K562 (cell line): Measurements from ENCODE around the gene SCAPER.

Source experiments
- BRD4 ChIP-seq: fragments of 200-600 bp; sonication (generic); IDR thresholded peaks from 2 replicates; pipeline ENCODE4 v1.6.1; 2017; ENCODE audit warnings: inconsistent platforms
- CBX5 ChIP-seq: IDR thresholded peaks from 2 replicates; pipeline ENCODE4 v1.6.1; 2014; ENCODE audit warnings: low read depth, borderline replicate concordance
- GTF2F1 ChIP-seq: IDR thresholded peaks from 2 replicates; pipeline ENCODE4 v1.6.1; 2011; ENCODE audit warnings: low read depth, low read length, improper control_type of control experiment
- HDAC6 ChIP-seq: IDR thresholded peaks from 2 replicates; pipeline ENCODE4 v1.6.1; 2012; ENCODE audit warnings: low read depth, mild to moderate bottlenecking, control low read depth, inconsistent platforms, low read length, moderate library complexity
- HIVEP1 ChIP-seq: fragments of 250-450 bp; sonication (Bioruptor Pico); IDR thresholded peaks from 2 replicates; pipeline ENCODE4 v1.4.0; 2020; ENCODE audit warnings: mild to moderate bottlenecking
- HLTF ChIP-seq: fragments of 450-650 bp; IDR thresholded peaks from 2 replicates; pipeline ENCODE4 v1.6.1; 2016
- LCOR ChIP-seq: sonication (generic); formaldehyde crosslinking; IDR thresholded peaks from 2 replicates; pipeline ENCODE4 v1.8.0; 2022; ENCODE audit warnings: mild to moderate bottlenecking, missing genetic modification reagents
- MAFF ChIP-seq: IDR thresholded peaks from 2 replicates; pipeline ENCODE4 v1.6.1; 2012; ENCODE audit warnings: low read length, improper control_type of control experiment
- PCBP2 ChIP-seq: fragments of 200-400 bp; formaldehyde crosslinking; IDR thresholded peaks from 2 replicates; pipeline ENCODE4 v1.6.1; 2018; ENCODE audit warnings: low read length, low read depth, mild to moderate bottlenecking, moderate library complexity; ENCODE audit not compliant: poor library complexity, severe bottlenecking
- SP1 ChIP-seq: sonication (generic); formaldehyde crosslinking; IDR thresholded peaks from 2 replicates; pipeline ENCODE4 v1.8.1; 2022; ENCODE audit warnings: mild to moderate bottlenecking, missing genetic modification reagents
- TF ChIP-seq, protein P1 (sequence below), 3 experiments: IDR thresholded peaks in 2 of 3; conservative IDR thresholded peaks in 1 of 3; 2 replicates each; pipeline ENCODE4 v1.5.1; 2011 to 2012; ENCODE audit warnings: low read length in 3 of 3, mild to moderate bottlenecking in 3 of 3, control low read depth in 2 of 3, improper control_type of control experiment in 1 of 3, inconsistent platforms in 1 of 3, low read depth in 1 of 3, mixed read lengths in 1 of 3, moderate library complexity in 1 of 3; ENCODE audit not compliant: insufficient read depth in 2 of 3

DNA sequence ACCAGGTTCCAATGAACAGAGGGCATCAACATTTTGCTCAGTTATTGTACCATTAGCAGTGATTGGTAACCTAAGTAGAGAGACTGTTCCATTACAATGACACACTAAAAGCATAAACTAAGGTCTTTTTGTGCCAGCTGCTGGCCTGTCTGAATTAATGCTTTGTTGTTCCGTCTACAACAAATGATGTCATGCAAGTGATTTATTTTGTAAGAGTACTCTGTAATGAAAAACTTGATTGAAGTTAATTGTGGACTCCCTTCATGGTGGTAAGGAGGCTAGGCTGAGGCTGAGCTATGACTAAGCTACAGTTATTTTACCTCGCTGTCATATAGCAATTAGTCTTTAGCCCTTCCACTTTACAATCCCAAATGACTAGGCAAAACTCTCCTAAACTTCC, 49.6 kb upstream of the SCAPER start:
- TF ChIP-seq HIVEP1 (CRISPR knock-in tag) = no peak
- TF ChIP-seq CBX5 = no peak
- no peak for TF ChIP-seq HDAC6
- no peak for TF ChIP-seq PCBP2
- no peak for TF ChIP-seq HLTF
- TF ChIP-seq, protein P1, sequence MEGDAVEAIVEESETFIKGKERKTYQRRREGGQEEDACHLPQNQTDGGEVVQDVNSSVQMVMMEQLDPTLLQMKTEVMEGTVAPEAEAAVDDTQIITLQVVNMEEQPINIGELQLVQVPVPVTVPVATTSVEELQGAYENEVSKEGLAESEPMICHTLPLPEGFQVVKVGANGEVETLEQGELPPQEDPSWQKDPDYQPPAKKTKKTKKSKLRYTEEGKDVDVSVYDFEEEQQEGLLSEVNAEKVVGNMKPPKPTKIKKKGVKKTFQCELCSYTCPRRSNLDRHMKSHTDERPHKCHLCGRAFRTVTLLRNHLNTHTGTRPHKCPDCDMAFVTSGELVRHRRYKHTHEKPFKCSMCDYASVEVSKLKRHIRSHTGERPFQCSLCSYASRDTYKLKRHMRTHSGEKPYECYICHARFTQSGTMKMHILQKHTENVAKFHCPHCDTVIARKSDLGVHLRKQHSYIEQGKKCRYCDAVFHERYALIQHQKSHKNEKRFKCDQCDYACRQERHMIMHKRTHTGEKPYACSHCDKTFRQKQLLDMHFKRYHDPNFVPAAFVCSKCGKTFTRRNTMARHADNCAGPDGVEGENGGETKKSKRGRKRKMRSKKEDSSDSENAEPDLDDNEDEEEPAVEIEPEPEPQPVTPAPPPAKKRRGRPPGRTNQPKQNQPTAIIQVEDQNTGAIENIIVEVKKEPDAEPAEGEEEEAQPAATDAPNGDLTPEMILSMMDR (IDR thresholded peaks at IDR 0.05 in 2 of 3, conservative IDR thresholded peaks at IDR 0.05 in 1 of 3; ENCODE audit: insufficient read depth in 2 of 3, low read depth in 1 of 3, low read length in 3 of 3) = no peak
- no peak for TF ChIP-seq BRD4
- no peak for TF ChIP-seq GTF2F1
- TF ChIP-seq SP1 = no peak
- no peak for TF ChIP-seq MAFF
- no peak for TF ChIP-seq LCOR (CRISPR knock-in tag)
